GM21717 (cell line): ENCODE measurements around the gene LRRC14B.
"Not testable (repeated sequence)": the region's sequence is repeated elsewhere in the genome, so short reads cannot be mapped to it uniquely, and the experiment has no call there.

Experiments
- ATAC-seq: cut with Tn5 transposase; IDR thresholded peaks from one replicate; pipeline ENCODE4 v1.9.1; 2021; ENCODE audit warnings: mild to moderate bottlenecking, moderate library complexity; ENCODE audit not compliant: unreplicated experiment

Gene LRRC14B

DNA sequence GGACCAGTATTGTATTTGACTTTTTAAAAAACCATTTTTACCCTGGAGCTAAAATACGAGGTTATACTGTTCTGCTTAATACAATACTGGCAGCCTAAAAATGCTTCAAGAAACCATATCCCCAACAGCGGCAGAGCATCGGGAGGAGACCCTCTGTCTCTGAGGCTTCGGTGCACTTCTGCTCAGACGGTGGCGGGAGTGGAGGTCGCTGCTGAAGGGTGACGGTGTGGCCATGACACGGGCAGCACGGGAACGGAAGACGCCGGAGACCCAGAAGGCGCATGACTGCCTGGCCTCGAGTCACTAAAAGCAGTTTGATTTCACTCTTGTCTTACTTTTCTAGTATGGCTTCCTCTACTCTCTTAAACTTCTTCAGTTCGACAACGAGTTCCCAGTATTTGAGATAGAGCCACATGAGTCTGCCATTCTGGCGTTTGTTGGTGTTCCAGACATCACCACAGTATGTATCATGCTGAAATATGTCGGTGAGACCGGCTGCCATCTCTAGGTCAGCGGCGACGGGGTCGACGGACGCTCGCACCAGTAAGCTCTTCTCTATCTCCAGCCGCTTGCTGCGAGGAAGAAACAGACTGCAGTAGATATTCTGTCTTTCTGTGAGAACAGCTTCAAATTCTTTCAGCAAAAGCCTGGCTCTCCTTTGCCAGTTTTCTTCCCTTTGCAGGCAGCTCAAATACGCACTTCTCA, 13.8 kb downstream of the LRRC14B start:
- ATAC-seq = no peak

DNA sequence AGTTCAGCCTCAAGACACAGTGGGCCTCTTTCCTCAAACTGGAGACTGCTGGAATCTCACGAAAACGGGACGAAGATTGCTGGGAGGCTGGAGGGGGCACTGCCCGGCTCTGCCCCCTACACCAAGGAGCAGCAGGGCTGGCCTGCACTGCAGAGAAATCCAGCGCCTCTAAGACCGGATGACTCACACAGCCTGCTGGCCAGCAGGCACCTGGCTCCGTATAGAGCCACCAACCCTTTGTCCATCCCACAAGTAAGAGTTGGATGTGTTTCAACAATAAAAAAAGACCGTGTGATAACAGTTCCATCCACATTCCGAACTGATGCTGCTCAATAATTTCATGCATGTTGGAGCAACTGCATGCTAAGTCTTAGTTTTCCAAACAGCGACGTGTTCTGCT, 15.1 kb downstream of the LRRC14B start:
- ATAC-seq = no peak

DNA sequence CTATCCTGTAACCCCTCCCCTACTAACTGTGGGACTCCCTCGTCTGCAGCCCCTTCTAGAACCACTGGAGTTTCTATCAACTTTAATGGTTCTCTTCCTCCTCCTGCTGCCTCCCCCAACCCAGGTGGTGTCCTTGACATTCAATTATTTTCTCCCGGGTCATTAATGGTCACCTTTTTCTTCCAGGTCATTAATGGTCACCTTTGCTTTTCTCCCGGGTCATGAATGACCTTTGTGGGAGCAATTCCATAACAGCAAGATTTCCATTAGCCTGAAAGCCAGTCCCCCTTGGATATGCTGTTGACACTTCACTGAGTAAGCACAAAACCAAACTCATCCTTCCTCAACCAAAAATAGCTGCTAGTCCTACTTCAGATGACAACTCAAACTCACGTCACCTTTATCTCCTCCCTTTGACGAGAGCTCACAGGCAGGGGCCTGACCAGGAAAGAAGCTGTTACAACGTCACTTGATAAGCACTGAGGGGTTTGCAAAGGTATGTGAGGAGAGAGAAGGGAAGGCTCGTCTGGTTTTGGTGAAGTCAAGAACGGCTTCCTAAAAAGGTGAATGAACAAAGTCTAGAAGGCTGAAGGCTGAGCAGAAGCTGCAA, 15.7 kb downstream of the LRRC14B start:
- ATAC-seq = no peak

DNA sequence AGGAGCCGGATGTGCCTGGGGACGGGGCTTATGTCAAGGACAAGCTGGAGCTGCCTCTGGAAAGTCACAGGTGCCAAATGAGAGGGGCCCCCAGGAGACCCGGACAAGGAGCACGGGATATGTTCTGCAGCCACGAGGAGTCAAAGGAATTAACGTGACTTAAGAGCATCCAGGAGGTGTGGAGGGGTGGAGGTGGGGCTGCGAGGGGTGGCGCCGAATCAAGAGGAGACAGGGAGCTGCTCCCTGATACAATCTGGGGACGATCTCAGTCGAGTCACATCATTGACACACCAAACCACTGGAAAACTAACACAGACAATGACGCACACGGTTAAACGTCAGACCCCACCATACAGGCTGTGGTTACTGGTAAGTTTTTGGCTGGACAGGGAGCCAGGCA, 16.3 kb downstream of the LRRC14B start:
- no peak for ATAC-seq

DNA sequence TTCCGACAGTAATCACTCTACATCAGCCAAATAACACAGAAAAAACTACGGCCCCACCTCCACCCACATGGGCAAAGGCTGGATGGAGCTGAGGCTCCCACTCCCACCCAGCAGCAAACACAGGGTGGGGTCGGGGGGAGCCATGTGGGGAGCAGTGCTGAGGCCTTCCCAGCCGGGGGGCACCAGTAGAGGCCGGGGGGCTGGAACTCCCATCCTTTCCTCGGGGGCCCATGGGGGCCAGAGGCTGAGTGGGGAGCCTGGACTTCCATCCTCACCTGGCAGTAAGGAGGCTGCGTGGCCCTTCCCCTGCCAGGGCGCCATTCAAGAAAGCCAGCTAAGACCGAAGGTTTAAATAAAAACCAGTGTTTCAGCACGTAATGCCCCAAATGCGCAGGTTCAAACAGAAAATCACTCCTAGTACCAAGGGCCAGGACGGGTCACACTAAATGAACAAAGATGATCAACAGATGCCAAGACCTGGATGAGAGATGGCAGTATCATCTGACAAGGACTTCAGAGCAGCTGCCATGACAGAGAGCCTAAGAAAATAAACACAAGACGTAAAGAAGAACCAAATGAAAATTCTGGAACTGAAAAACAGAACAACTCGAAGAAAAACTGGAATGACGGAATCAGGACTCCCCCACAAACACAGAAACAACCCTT, 17.3 kb downstream of the LRRC14B start:
- ATAC-seq = no peak

DNA sequence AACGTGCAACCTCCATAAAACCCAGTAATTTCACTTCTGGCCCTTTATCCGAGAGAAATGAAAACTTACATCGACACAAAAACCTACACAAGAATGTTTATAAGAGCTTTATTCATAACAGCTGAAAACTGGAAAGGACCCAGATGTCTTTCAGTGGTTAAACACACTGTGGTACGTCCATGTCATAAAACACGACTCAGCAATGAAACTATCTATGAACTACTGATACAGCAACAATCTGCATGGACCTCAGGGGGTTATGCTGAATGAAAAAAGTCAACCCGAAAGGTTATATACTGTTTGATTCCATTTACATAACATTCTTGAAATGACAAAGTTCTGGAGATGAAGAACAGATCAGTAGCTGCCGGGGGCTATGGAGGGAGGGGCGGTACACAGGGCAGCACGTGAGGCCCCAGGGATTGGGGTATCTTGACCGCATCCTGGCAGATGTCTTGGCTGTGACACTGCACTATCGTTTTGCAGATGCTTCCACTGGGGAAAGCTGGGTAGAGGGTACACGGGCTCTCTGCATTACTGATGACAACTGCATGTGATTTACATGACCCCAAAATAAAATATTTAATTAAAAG, 22.6 kb downstream of the LRRC14B start:
- no peak for ATAC-seq

DNA sequence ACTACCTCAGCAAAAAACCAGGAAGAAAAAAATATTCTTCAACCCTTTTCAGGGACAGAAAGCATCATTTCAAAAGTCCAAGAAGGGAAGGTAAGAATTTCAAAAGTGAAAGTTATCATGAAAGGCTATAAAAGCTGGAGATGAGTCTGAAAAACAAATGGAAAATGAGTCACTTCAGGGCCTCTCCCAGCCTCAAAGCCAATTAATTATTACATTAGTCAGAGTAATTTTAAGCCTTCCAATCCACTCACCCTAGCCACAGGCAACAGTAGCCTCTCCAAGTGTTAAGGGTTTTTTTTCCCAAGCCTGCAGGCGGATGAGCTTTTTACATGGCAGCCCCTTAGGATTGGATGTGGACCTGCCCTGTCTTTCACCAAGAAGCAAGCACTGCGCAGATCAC, 24.0 kb downstream of the LRRC14B start:
- ATAC-seq = not testable (repeated sequence)

DNA sequence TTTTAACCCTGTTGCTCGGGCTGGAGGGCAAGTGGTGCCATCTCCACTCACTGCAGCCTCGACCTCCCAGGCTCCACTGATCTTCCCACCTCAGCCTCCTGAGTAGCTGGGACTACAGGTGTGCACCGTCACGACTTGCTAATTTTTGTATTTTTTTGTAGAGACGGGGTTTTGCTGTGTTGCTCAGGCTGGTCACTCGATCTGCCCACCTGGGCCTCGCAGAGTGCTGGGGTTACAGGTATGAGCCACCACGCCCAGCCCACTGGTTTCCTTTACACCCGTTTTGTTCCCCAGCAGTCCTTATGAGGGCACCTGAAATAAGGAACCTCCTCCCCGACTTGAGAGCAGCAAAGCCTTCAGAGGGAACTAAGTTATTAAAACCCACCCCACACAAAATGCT, 24.8 kb downstream of the LRRC14B start:
- ATAC-seq = not testable (repeated sequence)

DNA sequence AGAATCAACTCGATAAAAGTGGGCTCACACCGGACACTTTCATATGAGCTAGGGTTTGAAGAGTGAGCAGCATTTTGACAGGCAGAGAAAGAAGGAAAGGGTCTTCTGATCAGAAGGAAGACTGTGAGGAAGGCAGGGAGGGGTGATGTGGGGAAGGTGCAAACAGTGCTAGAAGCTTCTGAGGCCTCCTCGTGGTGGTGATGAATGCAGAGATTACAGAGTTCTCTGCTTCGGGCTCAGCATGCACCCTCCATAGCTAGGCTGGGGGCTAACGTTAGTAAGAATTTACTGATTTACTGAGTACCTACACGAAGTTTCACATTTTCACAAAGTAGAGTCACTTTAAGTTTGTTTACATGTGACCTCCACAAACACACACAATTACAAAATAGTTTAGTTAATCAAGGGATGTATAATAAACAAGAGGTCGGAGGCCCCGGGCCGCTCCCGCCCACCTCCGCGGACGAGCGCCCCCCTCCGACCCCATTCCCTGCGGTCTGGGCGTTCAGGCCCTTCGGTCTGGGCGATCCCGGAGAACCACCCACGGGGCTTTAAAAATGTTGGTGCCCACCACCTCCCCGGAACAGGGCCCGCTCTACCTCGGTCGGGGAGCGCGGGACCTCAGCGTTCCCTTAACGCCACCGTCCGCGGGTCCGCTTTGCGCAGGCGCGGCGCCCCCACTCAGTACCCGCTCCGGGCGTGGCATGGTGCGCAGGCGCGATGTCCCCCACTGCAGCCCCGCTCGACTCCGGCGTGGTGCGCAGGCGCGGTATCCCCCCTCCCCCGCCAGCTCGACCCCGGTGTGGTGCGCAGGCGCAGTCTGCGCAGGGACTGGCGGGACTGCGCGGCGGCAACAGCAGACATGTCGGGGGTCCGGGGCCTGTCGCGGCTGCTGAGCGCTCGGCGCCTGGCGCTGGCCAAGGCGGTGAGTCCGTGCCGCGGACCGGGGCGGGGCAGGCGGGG, 26.5 kb downstream of the LRRC14B start, which contains the start of the genes CCDC127 and SDHA:
CCDC127 (minus strand) TSS at position 660 of the 963 bp plus-strand sequence. CDS start 1,304 bp downstream, outside the sequence.
SDHA (plus strand) TSS at position 827 of the 963 bp plus-strand sequence; CDS start at position 863, 36 bp downstream.
- peak; percentile 66 for ATAC-seq

DNA sequence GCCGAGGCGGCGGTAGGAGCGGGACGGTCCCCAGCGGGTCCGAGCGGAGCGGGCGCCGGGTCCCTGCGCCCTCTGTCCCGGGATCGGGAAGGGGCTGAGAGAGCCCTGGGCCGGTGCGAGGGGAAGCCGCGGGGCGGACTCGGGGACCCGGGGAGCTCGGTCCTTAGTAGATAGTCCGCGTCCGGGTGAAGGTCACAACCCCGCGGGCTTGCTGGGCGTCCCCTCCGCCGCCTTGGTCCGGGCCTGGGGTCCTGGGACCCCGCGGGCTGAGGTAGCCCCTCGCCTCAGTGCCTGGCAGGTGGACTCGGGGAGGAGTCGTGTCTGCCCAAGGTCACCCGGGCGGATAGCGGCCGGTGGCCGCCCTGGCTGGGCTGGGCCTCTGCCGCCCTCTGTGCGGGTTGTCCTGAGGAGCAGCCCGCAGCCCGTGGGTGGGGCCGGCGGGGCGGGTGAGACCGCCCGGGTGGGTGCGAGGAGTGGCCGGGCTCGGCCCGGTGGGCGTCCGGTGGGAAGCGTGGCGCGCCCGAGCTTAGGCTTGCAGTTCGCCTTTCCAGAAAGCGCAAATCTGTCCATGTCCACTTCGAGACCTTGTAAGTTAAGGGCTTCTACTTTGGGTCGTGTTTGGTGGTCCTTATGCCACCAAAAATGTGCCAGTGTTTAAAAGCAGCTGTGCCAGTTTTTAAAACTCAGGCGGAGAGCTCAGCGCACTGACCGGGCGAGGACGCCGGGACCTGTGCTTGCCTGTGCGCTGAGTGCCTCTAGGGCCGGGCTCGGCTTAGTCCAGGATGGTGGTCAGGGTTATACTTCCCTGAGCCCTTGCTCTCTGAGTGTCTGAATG, 27.4 kb downstream of the LRRC14B start:
- ATAC-seq = peak; percentile 37

DNA sequence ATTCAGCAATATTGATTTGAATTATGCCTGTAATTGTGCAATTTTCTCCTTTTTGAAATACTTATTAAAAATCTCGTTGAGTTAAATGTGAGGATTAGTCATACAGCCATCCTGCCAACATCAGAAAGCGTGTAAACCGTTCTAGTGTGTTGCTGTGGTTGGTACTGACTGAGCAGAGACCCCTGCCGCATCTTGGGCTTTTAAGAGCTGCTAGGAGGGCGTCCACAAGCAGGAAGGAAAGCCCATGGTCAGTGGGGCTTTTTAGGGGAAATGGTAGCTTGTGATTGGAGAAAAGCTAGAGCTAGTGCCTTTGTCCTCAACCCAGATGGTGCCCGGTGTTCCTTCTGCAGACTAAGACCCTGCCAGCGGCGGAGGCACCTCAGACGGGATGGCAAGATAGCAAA, 28.2 kb downstream of the LRRC14B start:
- ATAC-seq = no peak

DNA sequence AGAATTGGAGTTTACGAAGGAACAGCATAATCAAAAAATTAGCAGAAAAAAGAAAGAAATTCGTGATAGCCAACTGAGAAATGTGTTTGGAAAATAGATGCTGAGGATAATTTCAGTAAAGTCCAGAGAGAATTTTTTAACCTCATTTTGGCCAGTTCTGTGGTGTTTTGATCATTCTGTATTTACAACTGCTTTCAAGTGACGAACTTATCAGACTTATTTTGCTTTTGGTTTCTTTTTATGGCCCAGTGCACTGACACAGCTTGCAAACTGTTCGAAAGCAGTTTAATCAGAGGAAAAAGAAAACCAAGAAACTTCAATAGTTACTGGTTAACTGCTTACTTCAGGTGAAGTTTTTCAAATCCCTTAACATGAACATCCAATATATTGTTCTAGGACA, 28.7 kb downstream of the LRRC14B start:
- ATAC-seq = no peak

DNA sequence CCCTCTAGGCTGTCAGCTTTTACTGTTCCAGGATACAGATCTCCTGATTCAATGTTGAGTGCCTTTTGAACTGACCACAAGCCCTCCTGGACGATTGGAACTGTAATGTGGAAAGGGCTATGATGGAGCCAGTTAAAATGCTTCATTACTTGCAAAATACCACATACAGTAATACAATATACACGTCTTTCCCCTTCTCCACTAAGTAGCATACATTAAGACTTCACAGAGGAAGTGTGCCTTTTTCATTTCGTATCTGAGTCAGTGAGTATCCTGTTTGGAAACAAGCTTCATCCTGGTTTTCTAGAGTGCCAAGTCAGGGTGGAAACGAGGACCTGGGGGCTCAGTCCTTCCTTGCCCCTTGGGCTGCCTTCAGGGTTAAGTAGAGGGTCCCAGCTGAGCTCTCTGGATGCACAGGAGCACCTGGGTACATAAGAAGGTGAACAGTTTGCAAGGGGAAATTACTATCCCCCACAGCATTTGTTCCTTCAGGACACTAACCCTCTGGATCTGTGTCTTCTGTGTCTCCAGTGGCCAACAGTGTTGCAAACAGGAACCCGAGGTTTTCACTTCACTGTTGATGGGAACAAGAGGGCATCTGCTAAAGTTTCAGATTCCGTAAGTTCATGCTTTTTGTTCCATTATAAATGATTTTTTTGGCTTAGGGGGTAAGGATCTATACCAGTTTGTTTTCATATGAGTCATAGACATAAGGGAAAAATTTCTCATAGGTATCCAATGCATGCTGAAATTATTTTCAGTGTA, 31.8 kb downstream of the LRRC14B start:
- not testable (repeated sequence) for ATAC-seq

DNA sequence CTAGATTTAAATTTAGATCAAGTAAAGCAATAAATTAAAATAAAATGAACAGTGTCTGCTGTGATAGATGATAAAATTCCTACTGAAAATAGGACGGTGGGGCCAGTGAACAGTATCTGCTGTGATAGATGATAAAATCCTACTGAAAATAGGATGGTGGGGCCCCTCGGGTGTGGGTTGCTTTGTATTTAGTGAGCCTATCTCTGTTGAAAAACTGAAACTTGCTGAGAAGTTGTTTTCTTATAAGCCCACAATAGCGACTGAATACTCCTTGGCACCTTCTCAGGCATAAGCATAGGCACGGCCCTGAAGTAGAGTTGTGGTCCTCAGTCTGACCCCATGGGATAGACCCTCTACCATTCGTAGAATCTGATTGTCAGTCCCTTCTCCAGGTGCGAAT, 32.5 kb downstream of the LRRC14B start:
- ATAC-seq = no peak

DNA sequence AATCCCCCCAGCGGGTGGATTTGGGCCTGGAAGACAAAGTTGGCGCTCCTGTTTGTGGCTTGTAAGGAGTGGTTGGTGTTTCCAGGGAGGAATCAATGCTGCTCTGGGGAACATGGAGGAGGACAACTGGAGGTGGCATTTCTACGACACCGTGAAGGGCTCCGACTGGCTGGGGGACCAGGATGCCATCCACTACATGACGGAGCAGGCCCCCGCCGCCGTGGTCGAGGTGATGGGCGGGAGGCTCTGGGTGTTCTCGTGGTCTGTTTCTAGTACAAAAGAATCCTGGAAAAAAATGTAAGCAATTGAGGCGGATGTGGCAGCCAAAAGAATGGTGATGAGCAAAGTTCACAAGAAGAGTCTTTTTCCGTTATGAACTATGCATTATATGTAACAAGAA, 34.0 kb downstream of the LRRC14B start:
- ATAC-seq = no peak

DNA sequence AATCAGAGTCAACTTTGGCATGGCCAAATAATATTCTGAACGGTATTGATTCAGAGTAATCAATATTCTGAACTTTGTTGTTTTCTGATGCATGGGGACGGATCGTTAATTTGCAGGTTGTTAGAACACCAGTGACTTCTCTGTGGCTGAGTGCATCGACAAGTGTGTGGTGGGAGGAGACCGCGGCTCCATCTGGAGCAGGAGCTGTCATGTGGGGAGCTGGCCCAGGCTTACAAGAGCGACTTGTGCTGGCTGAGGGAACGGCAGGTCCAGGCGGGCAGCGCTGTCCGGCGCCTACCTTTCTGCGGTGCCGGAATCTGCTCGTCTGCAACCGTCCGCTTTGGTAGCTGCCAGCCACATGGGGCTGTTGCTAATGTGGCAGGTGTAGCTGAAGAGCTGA, 36.1 kb downstream of the LRRC14B start:
- ATAC-seq = not testable (repeated sequence)

DNA sequence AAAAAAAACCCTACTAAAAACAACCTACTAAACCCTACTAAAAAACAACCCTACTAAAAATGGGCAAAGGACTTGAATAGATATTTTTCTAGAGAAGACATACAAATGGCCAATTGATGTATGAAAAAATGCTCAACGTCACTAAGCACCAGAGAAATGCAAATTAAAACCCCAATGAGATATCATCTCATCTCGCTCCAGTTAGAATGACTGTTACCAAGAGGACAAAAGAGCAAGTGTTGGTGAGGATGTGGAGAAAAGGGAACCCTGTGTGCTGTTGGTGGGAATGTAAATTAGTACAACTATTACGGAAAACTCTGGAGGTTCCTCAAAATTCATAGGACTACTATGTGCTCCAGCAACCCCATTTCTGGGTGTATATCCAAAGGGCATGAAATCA, 37.6 kb downstream of the LRRC14B start:
- no peak for ATAC-seq

DNA sequence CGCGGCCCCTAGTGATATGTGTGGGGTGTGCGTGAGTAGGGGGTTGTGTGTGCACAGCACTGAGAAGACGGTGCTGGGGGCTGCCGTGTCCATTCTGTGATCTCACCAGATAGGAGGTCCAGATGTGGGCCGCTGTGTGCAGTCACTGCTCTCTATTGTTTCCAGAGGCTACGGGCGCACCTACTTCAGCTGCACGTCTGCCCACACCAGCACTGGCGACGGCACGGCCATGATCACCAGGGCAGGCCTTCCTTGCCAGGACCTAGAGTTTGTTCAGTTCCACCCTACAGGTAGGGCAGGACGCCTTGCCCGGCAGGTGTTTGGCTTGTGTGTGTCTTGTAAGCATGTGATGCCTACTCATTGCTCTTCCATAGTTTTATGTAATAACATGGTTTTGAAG, 39.4 kb downstream of the LRRC14B start:
- no peak for ATAC-seq

DNA sequence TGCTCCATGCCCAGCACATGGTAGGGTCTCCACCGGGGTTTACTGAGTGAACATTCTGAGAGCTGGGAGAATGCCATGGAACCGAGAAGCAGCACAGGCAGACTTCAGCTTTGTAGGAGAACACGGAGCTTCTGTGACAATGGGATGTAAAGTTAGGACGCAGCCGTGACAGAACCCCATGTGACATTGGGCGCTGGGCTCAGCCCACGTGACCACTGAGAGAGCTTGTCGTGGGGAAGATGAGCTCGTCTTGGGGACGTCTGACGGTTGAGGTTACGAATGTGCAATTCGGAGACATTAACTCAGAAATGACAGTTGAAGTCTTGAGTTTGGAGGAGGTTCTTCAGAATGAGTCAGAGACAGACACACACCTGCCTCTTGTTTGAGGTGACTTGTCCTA, 40.4 kb downstream of the LRRC14B start:
- no peak for ATAC-seq
